ENCODE results near the gene TADA1. TPM values are rescaled to one million over a fixed set of nuclear protein-coding genes. Genes with fewer than 3 reads are reported as not detected.

TADA1 gene
- total RNA-seq, 1 donor from 2014 or later, result 14.7 TPM

- Histone ChIP-seq H3K27me3 (ENCODE audit: control insufficient read depth, insufficient read depth, low read length) (no peaks in the 10 kb centered on the region), H3K4me3 (ENCODE audit: low read depth, low read length) (no peak overlapping the region), H3K36me3 (ENCODE audit: control insufficient read depth, insufficient read depth, low read length) (no peaks in the 10 kb centered on the region)
- DNase-seq (ENCODE audit: low read depth), result peak; percentile 96
- peak; percentile 65 for TF ChIP-seq CTCF (IDR thresholded peaks at IDR 0.05; ENCODE audit: insufficient read depth, low read length, severe bottlenecking)
- FAIRE-seq, result no peak
These were observed 34.4 kb upstream of the TADA1 start for GRCh38 chr1:166910396-166910994.

DNA sequence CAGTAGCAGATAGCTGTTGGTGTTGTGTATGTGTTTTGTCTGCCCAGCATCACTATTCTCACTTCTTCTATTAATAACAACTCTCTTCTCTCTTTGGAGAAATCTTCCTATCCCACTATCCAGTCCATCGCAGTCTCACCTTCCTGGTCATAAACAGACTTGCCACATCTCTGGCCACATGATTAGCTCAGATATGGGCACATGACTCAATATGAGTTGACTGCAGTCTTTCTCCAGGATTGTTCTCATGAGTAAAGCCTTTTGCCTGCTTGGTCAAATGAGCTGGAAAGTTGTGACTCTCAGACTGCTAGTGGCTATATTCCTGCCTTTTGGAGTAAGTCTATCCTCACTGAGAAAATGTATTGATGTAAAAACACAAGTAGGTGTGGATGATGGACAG, 32.9 kb upstream of the TADA1 start:
- Histone ChIP-seq H3K27me3 (ENCODE audit: control insufficient read depth, insufficient read depth, low read length) (no peaks in the 10 kb centered on the region), H3K36me3 (ENCODE audit: control insufficient read depth, insufficient read depth, low read length) (no peaks in the 10 kb centered on the region), H3K4me3 (ENCODE audit: low read depth, low read length) (no peak overlapping the region)
- FAIRE-seq (no peak), DNase-seq (ENCODE audit: low read depth) (peak; percentile 73)
- no peak for TF ChIP-seq CTCF (IDR thresholded peaks at IDR 0.05; ENCODE audit: insufficient read depth, low read length, severe bottlenecking)

- Histone ChIP-seq H3K36me3 (ENCODE audit: control insufficient read depth, insufficient read depth, low read length) (no peaks in the 10 kb centered on the region), H3K4me3 (ENCODE audit: low read depth, low read length) (no peak overlapping the region), H3K27me3 (ENCODE audit: control insufficient read depth, insufficient read depth, low read length) (no peaks in the 10 kb centered on the region)
- DNase-seq (ENCODE audit: low read depth) (no peak), FAIRE-seq (no peak)
- TF ChIP-seq CTCF (IDR thresholded peaks at IDR 0.05; ENCODE audit: insufficient read depth, low read length, severe bottlenecking), result no peak
These were observed 31.7 kb upstream of the TADA1 start for GRCh38 chr1:166907763-166908162.

DNA sequence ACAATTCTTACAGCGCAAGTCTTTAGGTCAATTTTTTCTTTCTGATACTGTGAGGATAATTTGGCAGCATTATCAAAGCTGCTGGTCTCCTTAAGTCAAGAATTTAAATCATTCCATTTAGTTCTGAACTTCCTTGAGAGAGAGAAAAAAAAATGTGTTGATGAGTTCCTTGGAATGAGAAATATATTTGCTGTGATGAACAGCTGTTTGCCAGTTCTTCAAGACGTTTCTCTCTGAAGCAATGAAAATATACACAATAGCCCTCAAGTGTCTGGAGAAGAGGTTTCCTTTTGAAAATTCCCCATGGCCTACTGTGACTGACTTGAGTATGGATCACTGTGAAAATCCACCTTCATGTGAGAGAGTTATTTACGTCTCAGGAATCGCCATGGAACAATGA, 31.0 kb upstream of the TADA1 start:
- Histone ChIP-seq H3K27me3 (ENCODE audit: control insufficient read depth, insufficient read depth, low read length) (no peaks in the 10 kb centered on the region), H3K4me3 (ENCODE audit: low read depth, low read length) (no peak overlapping the region), H3K36me3 (ENCODE audit: control insufficient read depth, insufficient read depth, low read length) (no peaks in the 10 kb centered on the region)
- FAIRE-seq (no peak), DNase-seq (ENCODE audit: low read depth) (no peak)
- no peak for TF ChIP-seq CTCF (IDR thresholded peaks at IDR 0.05; ENCODE audit: insufficient read depth, low read length, severe bottlenecking)

DNA sequence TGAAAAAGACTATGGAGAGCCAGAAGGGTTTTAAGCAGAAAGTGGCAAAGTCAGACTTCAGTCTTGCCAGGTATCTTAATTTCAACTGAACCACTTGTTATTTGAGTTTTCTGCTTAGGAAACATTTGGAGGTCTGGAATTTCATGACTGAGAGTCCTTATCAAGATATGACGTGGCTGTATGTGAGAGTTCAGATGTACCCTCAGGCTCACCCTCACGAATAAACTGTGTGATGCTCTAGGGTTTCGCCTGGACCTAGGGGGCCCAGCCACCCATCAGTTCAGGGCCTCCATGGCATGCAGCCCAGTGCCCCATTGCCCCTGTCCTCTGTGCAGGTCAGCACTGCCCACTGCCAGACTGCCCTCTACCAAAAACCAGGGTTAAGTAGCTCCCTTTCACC, 30.6 kb upstream of the TADA1 start:
- H3K4me3 ChIP-seq (ENCODE audit: low read depth, low read length), result no peak overlapping the region
- FAIRE-seq, result no peak

More for the DNA sequence above, 30.6 kb upstream of the TADA1 start:
- DNase-seq (ENCODE audit: low read depth), result no peak
- Histone ChIP-seq H3K36me3 (ENCODE audit: control insufficient read depth, insufficient read depth, low read length) (no peaks in the 10 kb centered on the region), H3K27me3 (ENCODE audit: control insufficient read depth, insufficient read depth, low read length) (no peaks in the 10 kb centered on the region)
- TF ChIP-seq CTCF (IDR thresholded peaks at IDR 0.05; ENCODE audit: insufficient read depth, low read length, severe bottlenecking), result no peak

All from bronchial epithelial cell (primary cell).